Esophagus squamous epithelium (tissue), 5 donors: ENCODE results near the gene ENTPD2. TPM values are rescaled to one million over a fixed set of nuclear protein-coding genes. Genes with fewer than 3 reads are reported as not detected.

Experiments used
- DNase-seq: peaks from one replicate; lab custom pipeline; 2025; lab: John Stamatoyannopoulos, UW
- H3K27ac ChIP-seq, 4 donors: fragments of 200-600 bp; sonication (generic); one replicate each; pipeline ENCODE4 v1.5.1; 2016 to 2019; ENCODE audit warnings: mild to moderate bottlenecking in 1 of 4
- H3K27me3 ChIP-seq, 4 donors: fragments of 200-600 bp; sonication (generic); 1 replicate in 3 of 4; 2 replicates in 1 of 4; pipeline versions ENCODE4 v1.5.1 to v1.6.0; 2017 to 2021; ENCODE audit warnings: antibody characterized with exemption in 1 of 4
- H3K36me3 ChIP-seq, 3 donors: fragments of 200-600 bp; sonication (generic); one replicate each; pipeline ENCODE4 v1.5.1; 2016 to 2019
- H3K4me1 ChIP-seq, 3 donors: fragments of 200-600 bp; sonication (generic); one replicate each; pipeline ENCODE4 v1.5.1; 2017 to 2019
- H3K4me3 ChIP-seq, 4 donors: fragments of 200-600 bp; sonication (generic); 1 replicate in 3 of 4; 2 replicates in 1 of 4; pipeline ENCODE4 v1.5.1; 2016 to 2019; ENCODE audit warnings: mild to moderate bottlenecking in 2 of 4, moderate library complexity in 1 of 4
- H3K9me3 ChIP-seq, 3 donors: fragments of 200-600 bp; sonication (generic); one replicate each; pipeline ENCODE4 v1.5.1; 2016 to 2019
- POLR2A ChIP-seq, 4 donors: fragments of 450-650 bp; IDR thresholded peaks; one replicate each; pipeline ENCODE4 v1.6.1; 2017; ENCODE audit warnings: antibody characterized with exemption in 4 of 4, mild to moderate bottlenecking in 4 of 4, moderate library complexity in 3 of 4
- WGBS, 2 donors: methylation state at CpG; one replicate each; pipeline ENCODE4 v1.1.5; 2018; 5-methylcytosine and 5-hydroxymethylcytosine counted together
- intact Hi-C: fragments of 100-400 bp; cut with DNase I; formaldehyde crosslinking; loops from one replicate; pipeline ENCODE4 v1.15.0; 2022
- total RNA-seq, 4 donors: library from RNA; depleted of rRNA; stranded (reverse); fragments of >200 nt; gene quantifications; one replicate each; pipeline ENCODE4 v1.1.0, GENCODE V29; 2016
- TF ChIP-seq, protein P1 (sequence below), 6 experiments: fragments of 450-650 bp in 4 of 6; fragments of 200-600 bp in 2 of 6; sonication (generic) in 2 of 6; IDR thresholded peaks; one replicate each; pipeline ENCODE4 v1.5.1; 2016 to 2019; ENCODE audit warnings: antibody characterized with exemption in 6 of 6, mild to moderate bottlenecking in 4 of 6, moderate library complexity in 4 of 6
- donor health status: DM: yes; HTN: yes; CAD: no.

ENTPD2 gene
- total RNA-seq, 4 donors from 2014 or later, result 0.47 to 1.3 (median 0.86) TPM

DNA sequence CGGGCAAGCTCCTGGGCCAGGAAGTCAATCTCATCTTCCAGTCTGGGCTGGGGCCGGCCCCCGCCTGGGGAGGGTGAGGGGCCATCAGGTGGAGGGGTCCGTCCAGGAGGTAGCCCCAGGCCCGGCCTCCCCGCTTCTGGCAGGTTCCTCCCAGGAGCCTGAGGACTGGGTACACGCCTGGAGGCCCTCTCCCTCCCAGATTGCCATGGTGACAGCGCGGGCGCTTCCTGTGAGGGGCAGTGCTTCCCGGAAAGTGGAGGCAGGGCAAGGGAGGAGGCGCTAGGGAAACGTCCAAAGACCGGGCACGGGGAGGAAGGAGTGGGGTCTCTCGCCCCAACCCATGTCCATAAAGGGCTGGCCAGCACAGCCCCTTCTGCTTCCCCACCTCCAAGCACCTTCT lies 12.7 kb downstream of the ENTPD2 start:
- H3K27me3 ChIP-seq, result peaks cover 0 to 31% (median 0%) of the 10 kb centered on the region in 4 donors
- H3K4me1 ChIP-seq, result peaks cover 17 to 38% (median 23%) of the 10 kb centered on the region in 3 donors
- no peaks in the 10 kb centered on the region for H3K9me3 ChIP-seq
- H3K4me3 ChIP-seq, result peak overlapping the region in 2 of 4 donors; percentile 10 to 28
- H3K27ac ChIP-seq, result peak overlapping the region in 2 of 4 donors; percentile 55 to 75
- TF ChIP-seq, protein P1, sequence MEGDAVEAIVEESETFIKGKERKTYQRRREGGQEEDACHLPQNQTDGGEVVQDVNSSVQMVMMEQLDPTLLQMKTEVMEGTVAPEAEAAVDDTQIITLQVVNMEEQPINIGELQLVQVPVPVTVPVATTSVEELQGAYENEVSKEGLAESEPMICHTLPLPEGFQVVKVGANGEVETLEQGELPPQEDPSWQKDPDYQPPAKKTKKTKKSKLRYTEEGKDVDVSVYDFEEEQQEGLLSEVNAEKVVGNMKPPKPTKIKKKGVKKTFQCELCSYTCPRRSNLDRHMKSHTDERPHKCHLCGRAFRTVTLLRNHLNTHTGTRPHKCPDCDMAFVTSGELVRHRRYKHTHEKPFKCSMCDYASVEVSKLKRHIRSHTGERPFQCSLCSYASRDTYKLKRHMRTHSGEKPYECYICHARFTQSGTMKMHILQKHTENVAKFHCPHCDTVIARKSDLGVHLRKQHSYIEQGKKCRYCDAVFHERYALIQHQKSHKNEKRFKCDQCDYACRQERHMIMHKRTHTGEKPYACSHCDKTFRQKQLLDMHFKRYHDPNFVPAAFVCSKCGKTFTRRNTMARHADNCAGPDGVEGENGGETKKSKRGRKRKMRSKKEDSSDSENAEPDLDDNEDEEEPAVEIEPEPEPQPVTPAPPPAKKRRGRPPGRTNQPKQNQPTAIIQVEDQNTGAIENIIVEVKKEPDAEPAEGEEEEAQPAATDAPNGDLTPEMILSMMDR (IDR thresholded peaks at IDR 0.05), result no peak
- no peak for TF ChIP-seq POLR2A (IDR thresholded peaks at IDR 0.05)
- DNase-seq, result no peak
- 22 to 71% methylated on average over 1 to 3 of the region's 16 CpGs for WGBS, 2 donors
- peaks cover 0 to 23% (median 5%) of the 10 kb centered on the region in 3 donors for H3K36me3 ChIP-seq
- intact Hi-C loops, result no loop called here

DNA sequence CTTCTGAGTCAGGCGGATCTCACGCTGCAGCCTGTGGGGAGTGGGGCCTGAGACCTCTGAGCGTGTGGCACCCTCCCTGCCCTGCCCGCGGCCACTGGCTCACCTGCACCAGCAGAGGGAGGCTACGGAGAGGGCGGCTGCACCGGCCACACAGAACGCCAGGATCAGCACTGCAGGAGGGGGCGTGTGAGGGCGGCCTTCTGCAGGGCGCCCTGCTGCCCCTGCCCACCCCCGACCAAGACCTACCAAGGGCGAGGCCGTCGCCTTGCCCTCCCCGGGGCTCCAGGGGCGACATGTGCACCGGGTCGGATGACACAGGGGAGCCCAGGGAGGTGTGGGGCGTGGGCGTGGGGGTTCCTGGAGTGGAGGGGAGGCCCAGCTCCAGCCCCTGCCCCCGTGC lies 13.3 kb downstream of the ENTPD2 start:
- H3K27ac ChIP-seq, result peak overlapping the region in 1 of 4 donors; percentile 30
- WGBS, 2 donors, result no CpG with 5 or more reads among the region's 23 CpGs
- intact Hi-C loops, result no loop called here
- peak overlapping the region in 2 of 4 donors; percentile 10 to 28 for H3K4me3 ChIP-seq
- no peak for TF ChIP-seq POLR2A (IDR thresholded peaks at IDR 0.05)
- TF ChIP-seq, protein P1 (IDR thresholded peaks at IDR 0.05), result no peak
- H3K9me3 ChIP-seq, result no peaks in the 10 kb centered on the region
- DNase-seq, result no peak
- H3K4me1 ChIP-seq, result peaks cover 16 to 35% (median 20%) of the 10 kb centered on the region in 3 donors
- H3K27me3 ChIP-seq, result peaks cover 0 to 30% (median 0%) of the 10 kb centered on the region in 4 donors
- peaks cover 0 to 23% (median 5%) of the 10 kb centered on the region in 3 donors for H3K36me3 ChIP-seq

DNA sequence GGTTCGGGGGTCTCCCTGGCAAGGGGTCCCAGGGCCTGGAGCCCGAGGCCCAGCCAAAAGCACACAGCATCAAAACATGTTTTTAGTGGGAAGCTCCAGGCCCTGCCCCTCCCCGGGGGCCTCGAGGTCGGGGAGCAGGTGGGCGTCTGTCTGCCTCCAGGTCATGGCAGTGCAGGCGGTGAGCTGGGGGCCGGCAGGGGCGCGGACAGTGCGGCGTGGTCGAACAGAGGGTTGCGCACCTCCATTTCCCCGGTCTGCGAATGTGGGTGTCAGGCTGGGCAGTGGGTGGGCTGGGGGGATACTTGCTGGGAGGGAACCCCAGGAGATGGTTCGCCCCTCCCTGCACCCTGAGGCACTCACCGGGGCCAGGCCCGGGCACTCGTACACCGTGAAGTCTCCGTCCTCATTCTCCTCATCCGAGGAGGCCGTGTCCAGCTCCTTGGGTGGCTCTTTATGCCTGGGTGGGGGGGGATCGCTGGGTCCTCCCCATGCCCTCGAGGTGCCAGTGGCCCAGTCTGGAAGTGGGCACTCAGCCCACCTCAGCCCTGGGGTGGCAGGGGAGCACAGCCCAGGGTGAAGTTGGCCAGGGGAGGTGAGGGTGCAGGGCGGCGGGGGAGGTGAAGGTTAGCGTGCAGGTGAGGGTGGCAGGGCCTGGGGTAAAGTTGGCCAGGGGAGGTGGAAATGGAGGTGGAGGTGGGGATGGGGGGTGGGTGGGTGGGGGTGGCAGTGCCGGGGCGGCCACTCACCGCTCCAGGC lies 14.1 kb downstream of the ENTPD2 start:
- H3K9me3 ChIP-seq, result no peaks in the 10 kb centered on the region
- H3K36me3 ChIP-seq, result peaks cover 0 to 23% (median 5%) of the 10 kb centered on the region in 3 donors
- peaks cover 0 to 23% (median 0%) of the 10 kb centered on the region in 4 donors for H3K27me3 ChIP-seq
- peaks cover 17 to 35% (median 20%) of the 10 kb centered on the region in 3 donors for H3K4me1 ChIP-seq
- no peak overlapping the region for H3K4me3 ChIP-seq
- intact Hi-C loops, result no loop called here
- TF ChIP-seq, protein P1 (IDR thresholded peaks at IDR 0.05), result no peak
- TF ChIP-seq POLR2A (IDR thresholded peaks at IDR 0.05), result no peak
- DNase-seq, result no peak
- no peak overlapping the region for H3K27ac ChIP-seq
- WGBS, 2 donors, result 80 to 92% methylated on average over 8 to 16 of the region's 32 CpGs

DNA sequence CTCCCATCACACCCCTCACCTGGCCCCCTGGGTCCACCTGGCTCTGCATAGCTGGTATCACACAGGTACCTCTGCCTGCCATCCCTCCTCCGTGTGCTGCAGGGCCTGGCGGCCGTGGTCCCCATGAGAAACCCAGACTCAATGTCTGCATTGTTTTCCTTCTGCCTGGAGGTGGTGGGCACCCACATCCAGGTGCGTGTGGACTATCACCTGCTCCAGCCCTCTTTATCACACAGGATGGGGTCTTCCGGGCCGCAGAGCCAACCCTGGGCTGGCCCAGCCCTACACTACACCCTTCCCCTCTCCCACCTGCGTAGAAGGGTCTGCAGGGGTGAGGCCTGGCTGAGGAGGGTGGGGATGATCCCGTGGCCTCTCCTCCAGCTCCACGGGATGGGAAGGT lies 14.9 kb downstream of the ENTPD2 start:
- TF ChIP-seq, protein P1 (IDR thresholded peaks at IDR 0.05), result no peak
- TF ChIP-seq POLR2A (IDR thresholded peaks at IDR 0.05), result no peak
- intact Hi-C loops, result no loop called here

DNA sequence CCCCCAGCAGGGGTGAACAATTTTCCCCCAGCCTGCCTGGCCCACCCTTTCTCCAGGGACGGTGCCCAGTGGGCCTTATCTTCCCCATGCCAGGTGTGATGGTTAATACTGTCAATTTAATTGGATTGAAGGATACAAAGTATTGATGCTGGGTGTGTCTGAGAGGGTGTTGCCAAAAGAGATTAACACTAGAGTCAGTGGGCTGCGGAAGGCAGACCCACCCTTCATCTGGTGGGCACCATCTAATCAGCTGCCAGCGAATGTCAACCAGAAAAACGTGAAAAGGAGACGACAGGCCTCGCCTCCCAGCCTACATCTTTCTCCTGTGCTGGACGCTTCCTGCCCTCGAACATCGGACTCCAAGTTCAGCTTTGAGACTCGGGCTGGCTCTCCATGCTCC lies 16.4 kb downstream of the ENTPD2 start:
- 85 to 89% methylated on average over 8 to 9 of the region's 10 CpGs for WGBS, 2 donors
- no peak for DNase-seq
- TF ChIP-seq, protein P1 (IDR thresholded peaks at IDR 0.05), result no peak
- TF ChIP-seq POLR2A (IDR thresholded peaks at IDR 0.05), result no peak
- intact Hi-C loops, result no loop called here
- no peak overlapping the region for H3K4me3 ChIP-seq
- H3K9me3 ChIP-seq, result no peaks in the 10 kb centered on the region
- H3K27ac ChIP-seq, result no peak overlapping the region
- H3K4me1 ChIP-seq, result peaks cover 14 to 25% (median 15%) of the 10 kb centered on the region in 3 donors
- peaks cover 0 to 23% (median 5%) of the 10 kb centered on the region in 3 donors for H3K36me3 ChIP-seq
- H3K27me3 ChIP-seq, result peaks cover 0 to 11% (median 0%) of the 10 kb centered on the region in 4 donors

More for the DNA sequence above, 14.9 kb downstream of the ENTPD2 start:
- H3K4me3 ChIP-seq, result no peak overlapping the region
- WGBS, 2 donors, result 57% methylated on average over 3 of the region's 9 CpGs; no CpG with 5 or more reads in 1 of the 2 donors
- DNase-seq, result no peak
- peaks cover 0 to 19% (median 0%) of the 10 kb centered on the region in 4 donors for H3K27me3 ChIP-seq
- H3K9me3 ChIP-seq, result no peaks in the 10 kb centered on the region
- H3K4me1 ChIP-seq, result peaks cover 14 to 32% (median 17%) of the 10 kb centered on the region in 3 donors
- H3K36me3 ChIP-seq, result peaks cover 0 to 23% (median 5%) of the 10 kb centered on the region in 3 donors
- H3K27ac ChIP-seq, result no peak overlapping the region
